SH-SY5Y (cell line): ENCODE data around the gene PGK2.

Source experiments
- GATA2 ChIP-seq: IDR thresholded peaks from 2 replicates; pipeline ENCODE4 v1.6.1; 2011; ENCODE audit warnings: mild to moderate bottlenecking, low read depth, low read length
- GATA3 ChIP-seq: IDR thresholded peaks from 2 replicates; pipeline ENCODE4 v1.6.1; 2011; ENCODE audit warnings: low read depth, mild to moderate bottlenecking, low read length, moderate library complexity

- no peak for TF ChIP-seq GATA3
- no peak for TF ChIP-seq GATA2
These were observed 19.1 kb upstream of the PGK2 start for GRCh38 chr6:49806145-49806544.
